GM13976 (cell line): ENCODE results near the gene AGMO.

Experiments
- DNase-seq: peaks from one replicate; pipeline ENCODE4 v3.0.0; 2012; ENCODE audit warnings: low spot score
- in situ Hi-C: fragments of 300-500 bp; cut with MboI; formaldehyde crosslinking; loops from one replicate; pipeline ENCODE4 v1.12.0; 2022; ENCODE audit warnings: low sequenced_read_pairs, mixed read lengths, inconsistent platforms; ENCODE audit not compliant: unreplicated experiment
- TF ChIP-seq, protein P1 (sequence below): IDR thresholded peaks from 2 replicates; pipeline ENCODE4 v1.5.1; 2012; ENCODE audit warnings: borderline replicate concordance, mild to moderate bottlenecking; ENCODE audit not compliant: insufficient read depth; ENCODE audit errors: extremely low read depth, missing control alignments, control extremely low read depth

Gene AGMO

DNA sequence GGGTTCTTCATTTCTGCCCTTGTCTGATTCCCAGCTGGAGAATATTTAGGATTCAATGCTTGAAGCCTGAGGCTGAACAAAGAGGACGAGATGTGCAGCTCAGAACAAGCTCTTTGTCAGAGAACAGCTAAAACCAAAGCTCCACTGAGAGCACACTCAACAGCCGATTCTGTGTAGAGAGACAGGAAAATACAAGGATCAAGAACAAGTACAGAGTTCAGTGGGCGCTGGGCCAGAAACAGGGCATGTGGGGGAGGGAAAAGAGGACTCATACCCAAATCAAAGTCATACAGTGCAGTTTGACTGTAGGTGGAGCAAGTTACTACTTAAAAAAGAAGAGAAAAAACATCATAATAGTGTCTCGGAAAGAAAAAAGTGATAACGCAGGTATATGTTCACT is at the start of gene AGMO:
Gene AGMO (minus strand): TSS at position 181 of the 400 bp plus-strand sequence.
- in situ Hi-C loops, result no loop called here
- TF ChIP-seq, protein P1, sequence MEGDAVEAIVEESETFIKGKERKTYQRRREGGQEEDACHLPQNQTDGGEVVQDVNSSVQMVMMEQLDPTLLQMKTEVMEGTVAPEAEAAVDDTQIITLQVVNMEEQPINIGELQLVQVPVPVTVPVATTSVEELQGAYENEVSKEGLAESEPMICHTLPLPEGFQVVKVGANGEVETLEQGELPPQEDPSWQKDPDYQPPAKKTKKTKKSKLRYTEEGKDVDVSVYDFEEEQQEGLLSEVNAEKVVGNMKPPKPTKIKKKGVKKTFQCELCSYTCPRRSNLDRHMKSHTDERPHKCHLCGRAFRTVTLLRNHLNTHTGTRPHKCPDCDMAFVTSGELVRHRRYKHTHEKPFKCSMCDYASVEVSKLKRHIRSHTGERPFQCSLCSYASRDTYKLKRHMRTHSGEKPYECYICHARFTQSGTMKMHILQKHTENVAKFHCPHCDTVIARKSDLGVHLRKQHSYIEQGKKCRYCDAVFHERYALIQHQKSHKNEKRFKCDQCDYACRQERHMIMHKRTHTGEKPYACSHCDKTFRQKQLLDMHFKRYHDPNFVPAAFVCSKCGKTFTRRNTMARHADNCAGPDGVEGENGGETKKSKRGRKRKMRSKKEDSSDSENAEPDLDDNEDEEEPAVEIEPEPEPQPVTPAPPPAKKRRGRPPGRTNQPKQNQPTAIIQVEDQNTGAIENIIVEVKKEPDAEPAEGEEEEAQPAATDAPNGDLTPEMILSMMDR, result no peak
- no peak for DNase-seq

DNA sequence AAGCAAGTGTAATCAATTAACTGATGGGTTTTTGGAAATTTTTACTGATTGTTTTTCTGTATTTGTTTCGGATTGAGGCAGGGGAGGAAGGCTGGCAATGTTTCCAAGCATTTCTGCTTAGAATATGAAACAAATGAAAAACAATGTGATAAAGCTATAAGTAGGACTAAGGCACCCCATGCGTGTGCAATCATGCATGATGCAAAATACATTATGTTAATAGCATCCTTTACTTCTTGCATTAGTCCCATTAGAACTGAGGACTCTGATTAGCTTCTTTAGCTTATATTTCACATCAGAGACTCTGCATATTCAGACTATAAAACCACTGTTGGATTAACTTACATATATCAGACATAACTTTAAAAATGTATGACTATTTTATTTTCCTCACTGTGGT is 48.7 kb upstream of the AGMO start:
- in situ Hi-C loops, result no loop called here
- DNase-seq, result no peak
- TF ChIP-seq, protein P1, result no peak

DNA sequence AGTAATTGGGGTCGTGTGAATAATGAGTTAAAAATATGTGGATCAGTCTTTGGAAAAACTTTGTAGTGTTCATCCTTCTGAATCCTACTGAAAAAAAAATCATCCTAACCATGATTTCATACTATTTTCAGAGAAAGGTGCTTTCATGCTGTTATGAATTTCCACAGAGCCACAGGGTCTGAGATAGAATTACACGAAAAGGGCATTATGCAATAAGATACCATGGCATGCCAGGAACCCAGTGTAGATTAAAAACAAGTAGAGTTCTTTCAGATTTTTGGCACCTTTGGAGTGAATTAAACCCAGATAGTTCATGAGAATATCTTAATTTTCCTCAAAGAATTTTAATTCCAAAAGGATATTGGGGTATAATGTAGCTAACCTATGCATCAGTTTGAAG is 47.5 kb upstream of the AGMO start:
- DNase-seq, result no peak
- TF ChIP-seq, protein P1, result no peak
- in situ Hi-C loops, result no loop called here

DNA sequence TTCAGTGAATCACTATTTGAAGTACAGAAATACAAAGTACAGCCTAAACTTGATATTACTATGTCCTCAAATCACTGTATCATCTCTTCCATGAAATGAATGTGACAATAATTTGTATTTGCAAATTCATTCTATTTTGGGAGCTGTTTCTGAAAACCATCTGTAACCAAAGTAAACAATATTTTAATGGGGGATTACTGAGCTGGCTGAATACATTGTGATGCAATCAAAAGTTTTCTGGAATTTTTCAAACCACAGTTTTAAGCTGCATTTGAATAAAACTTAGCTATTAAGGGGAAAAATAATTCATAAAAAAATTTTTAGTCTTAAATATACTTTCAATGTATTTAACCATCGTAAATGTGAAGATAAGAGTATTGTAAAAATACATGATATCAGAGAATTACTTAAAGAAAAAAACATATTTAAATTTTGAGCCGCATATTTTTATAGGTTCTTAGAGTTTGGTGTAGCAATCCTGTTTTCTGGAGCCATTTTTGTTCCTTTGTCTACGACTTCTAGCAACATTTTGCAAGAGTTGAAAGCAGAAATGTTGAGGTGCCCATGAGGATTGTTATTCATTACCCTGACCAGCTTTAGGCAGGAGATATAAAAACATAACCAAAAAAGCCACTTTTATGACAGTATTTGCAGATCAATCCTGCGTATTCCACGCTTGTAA is 45.9 kb upstream of the AGMO start:
- DNase-seq, result no peak
- in situ Hi-C loops, result no loop called here
- TF ChIP-seq, protein P1, result no peak

DNA sequence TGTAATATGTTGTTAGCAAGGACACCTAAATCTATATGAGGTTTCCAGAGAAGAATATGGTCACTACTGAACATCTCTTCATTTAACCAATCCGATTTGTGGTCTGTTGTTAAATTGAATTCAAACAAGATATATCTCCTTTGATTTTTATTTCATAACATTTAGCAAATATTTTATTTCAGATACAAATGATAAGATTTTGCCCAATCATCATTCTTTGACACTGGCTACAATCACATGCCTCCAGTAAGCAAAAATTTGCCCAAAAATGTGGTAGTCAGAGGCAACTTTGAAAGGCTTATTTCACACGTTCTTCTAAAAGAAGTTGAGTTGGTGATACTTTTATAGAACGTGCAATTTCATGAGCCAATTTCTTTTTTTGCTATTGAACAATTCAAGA is 44.7 kb upstream of the AGMO start:
- TF ChIP-seq, protein P1, result no peak
- in situ Hi-C loops, result no loop called here
- no peak for DNase-seq

DNA sequence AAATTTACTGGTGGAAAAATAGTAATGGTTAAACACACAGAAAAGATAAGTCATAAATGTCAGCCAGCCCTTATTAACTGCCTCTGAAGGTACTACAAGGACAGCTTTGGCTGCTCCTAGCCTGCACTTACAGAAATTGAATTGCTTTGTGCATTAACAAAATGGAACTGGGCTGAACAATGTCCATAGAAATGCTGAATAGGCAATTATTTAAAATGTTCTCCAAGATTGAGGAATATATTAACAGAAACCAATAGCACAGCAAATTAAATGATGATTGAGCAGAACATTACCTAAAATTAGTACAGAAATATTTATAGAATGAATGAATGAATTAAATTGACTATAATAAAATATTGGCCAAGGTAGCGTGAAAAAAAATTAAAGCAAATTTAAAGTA is 42.4 kb upstream of the AGMO start:
- in situ Hi-C loops, result no loop called here
- TF ChIP-seq, protein P1, result no peak
- DNase-seq, result no peak
